HUES6 (cell line): Measurements from ENCODE around the gene CNTNAP2.
"Not testable (repeated sequence)": the region's sequence is repeated elsewhere in the genome, so short reads cannot be mapped to it uniquely, and the experiment has no call there.

ENCODE experiments used
- H3K27ac ChIP-seq: 2 replicates; pipeline ENCODE4 v1.7.0; 2013; ENCODE audit warnings: low read depth, mild to moderate bottlenecking, low read length, inconsistent platforms
- H3K27me3 ChIP-seq: 2 replicates; pipeline ENCODE4 v1.6.1; 2013; ENCODE audit warnings: low read length; ENCODE audit not compliant: control insufficient read depth, insufficient read depth
- H3K36me3 ChIP-seq: 2 replicates; pipeline ENCODE4 v1.6.1; 2013; ENCODE audit warnings: low read length; ENCODE audit not compliant: control insufficient read depth, insufficient read depth
- H3K4me1 ChIP-seq: 2 replicates; pipeline ENCODE4 v1.6.1; 2013; ENCODE audit warnings: low read length; ENCODE audit not compliant: control insufficient read depth, insufficient read depth
- H3K4me3 ChIP-seq: 2 replicates; pipeline ENCODE4 v1.5.1; 2013; ENCODE audit warnings: low read depth, low read length
- H3K9ac ChIP-seq: one replicate; pipeline ENCODE4 v1.6.1; 2013; ENCODE audit warnings: mild to moderate bottlenecking, low read length
- H3K9me3 ChIP-seq: 2 replicates; pipeline ENCODE4 v1.6.1; 2013; ENCODE audit warnings: low read depth, low read length; ENCODE audit not compliant: control insufficient read depth, insufficient read depth

The CNTNAP2 gene

GRCh38 chr7:147078312-147078711, 961.7 kb downstream of the CNTNAP2 start:
- no peaks in the 10 kb centered on the region for H3K36me3 ChIP-seq
- no peak overlapping the region for H3K4me3 ChIP-seq
- H3K4me1 ChIP-seq = no peaks in the 10 kb centered on the region
- H3K9ac ChIP-seq = no peak overlapping the region
- no peaks in the 10 kb centered on the region for H3K9me3 ChIP-seq
- H3K27ac ChIP-seq = no peak overlapping the region
- no peaks in the 10 kb centered on the region for H3K27me3 ChIP-seq

GRCh38 chr7:147079083-147079482, 962.5 kb downstream of the CNTNAP2 start:
- Histone ChIP-seq H3K27ac (no peak overlapping the region), H3K27me3 (no peaks in the 10 kb centered on the region), H3K36me3 (no peaks in the 10 kb centered on the region), H3K9ac (no peak overlapping the region), H3K4me1 (no peaks in the 10 kb centered on the region), H3K4me3 (no peak overlapping the region), H3K9me3 (no peaks in the 10 kb centered on the region)

- Histone ChIP-seq H3K27me3 (no peaks in the 10 kb centered on the region), H3K36me3 (no peaks in the 10 kb centered on the region), H3K27ac (no peak overlapping the region), H3K4me1 (no peaks in the 10 kb centered on the region), H3K9me3 (no peaks in the 10 kb centered on the region), H3K4me3 (no peak overlapping the region), H3K9ac (no peak overlapping the region)
Measured at GRCh38 chr7:147079921-147080420, 963.4 kb downstream of the CNTNAP2 start.

- Histone ChIP-seq H3K27ac (no peak overlapping the region), H3K4me3 (no peak overlapping the region), H3K9me3 (no peaks in the 10 kb centered on the region)
Measured at GRCh38 chr7:147081117-147081516, 964.5 kb downstream of the CNTNAP2 start.

GRCh38 chr7:147089051-147089461, 972.5 kb downstream of the CNTNAP2 start:
- no peaks in the 10 kb centered on the region for H3K9me3 ChIP-seq
- no peak overlapping the region for H3K9ac ChIP-seq
- H3K36me3 ChIP-seq = no peaks in the 10 kb centered on the region
- H3K4me1 ChIP-seq = no peaks in the 10 kb centered on the region
- no peak overlapping the region for H3K27ac ChIP-seq
- no peak overlapping the region for H3K4me3 ChIP-seq
- no peaks in the 10 kb centered on the region for H3K27me3 ChIP-seq

More at GRCh38 chr7:147081117-147081516, 964.5 kb downstream of the CNTNAP2 start:
- Histone ChIP-seq H3K27me3 (no peaks in the 10 kb centered on the region), H3K36me3 (no peaks in the 10 kb centered on the region), H3K9ac (no peak overlapping the region), H3K4me1 (no peaks in the 10 kb centered on the region)

GRCh38 chr7:147089608-147090007, 973.0 kb downstream of the CNTNAP2 start:
- Histone ChIP-seq H3K36me3 (no peaks in the 10 kb centered on the region), H3K4me1 (no peaks in the 10 kb centered on the region), H3K27ac (no peak overlapping the region), H3K4me3 (no peak overlapping the region), H3K9ac (no peak overlapping the region), H3K9me3 (no peaks in the 10 kb centered on the region), H3K27me3 (no peaks in the 10 kb centered on the region)

GRCh38 chr7:147096629-147097028, 980.0 kb downstream of the CNTNAP2 start:
- Histone ChIP-seq H3K9ac (no peak overlapping the region), H3K27me3 (no peaks in the 10 kb centered on the region), H3K4me3 (no peak overlapping the region), H3K9me3 (no peaks in the 10 kb centered on the region), H3K27ac (no peak overlapping the region), H3K4me1 (no peaks in the 10 kb centered on the region), H3K36me3 (no peaks in the 10 kb centered on the region)

- Histone ChIP-seq H3K9me3 (no peaks in the 10 kb centered on the region), H3K27ac (no peak overlapping the region), H3K36me3 (no peaks in the 10 kb centered on the region), H3K9ac (no peak overlapping the region), H3K4me1 (no peaks in the 10 kb centered on the region), H3K4me3 (no peak overlapping the region), H3K27me3 (no peaks in the 10 kb centered on the region)
Measured at GRCh38 chr7:147103224-147103623, 986.6 kb downstream of the CNTNAP2 start.

- H3K4me3 ChIP-seq = no peak overlapping the region
- peaks cover 2% of the 10 kb centered on the region; the same call in 1 of the 2 replicates for H3K9me3 ChIP-seq
- no peak overlapping the region for H3K27ac ChIP-seq
- H3K36me3 ChIP-seq = no peaks in the 10 kb centered on the region
- H3K4me1 ChIP-seq = no peaks in the 10 kb centered on the region
- no peaks in the 10 kb centered on the region for H3K27me3 ChIP-seq
- no peak overlapping the region for H3K9ac ChIP-seq
Measured at GRCh38 chr7:147106746-147107145, 990.1 kb downstream of the CNTNAP2 start.

GRCh38 chr7:147114525-147114924, 997.9 kb downstream of the CNTNAP2 start:
- not testable (repeated sequence) for H3K36me3 ChIP-seq, H3K27ac ChIP-seq, H3K9ac ChIP-seq, H3K27me3 ChIP-seq, H3K4me1 ChIP-seq, H3K4me3 ChIP-seq
- peaks cover 28% of the 10 kb centered on the region for H3K9me3 ChIP-seq

GRCh38 chr7:147136352-147136751, 1019.8 kb downstream of the CNTNAP2 start:
- no peaks in the 10 kb centered on the region for H3K9me3 ChIP-seq
- H3K36me3 ChIP-seq = no peaks in the 10 kb centered on the region
- H3K9ac ChIP-seq = no peak overlapping the region
- no peak overlapping the region for H3K4me3 ChIP-seq
- H3K27ac ChIP-seq = no peak overlapping the region
- H3K27me3 ChIP-seq = no peaks in the 10 kb centered on the region
- no peaks in the 10 kb centered on the region for H3K4me1 ChIP-seq

GRCh38 chr7:147145194-147145593, 1028.6 kb downstream of the CNTNAP2 start:
- peaks cover 8% of the 10 kb centered on the region; the same call in 1 of the 2 replicates for H3K4me1 ChIP-seq
- H3K4me3 ChIP-seq = no peak overlapping the region
- H3K9me3 ChIP-seq = peaks cover 5% of the 10 kb centered on the region; the same call in 1 of the 2 replicates
- no peaks in the 10 kb centered on the region for H3K27me3 ChIP-seq
- no peak overlapping the region for H3K9ac ChIP-seq
- H3K27ac ChIP-seq = no peak overlapping the region
- H3K36me3 ChIP-seq = no peaks in the 10 kb centered on the region
